ENCODE measurements around the gene TMTC4.
"Not testable (repeated sequence)": the region's sequence is repeated elsewhere in the genome, so short reads cannot be mapped to it uniquely, and the experiment has no call there.

Gene TMTC4

DNA sequence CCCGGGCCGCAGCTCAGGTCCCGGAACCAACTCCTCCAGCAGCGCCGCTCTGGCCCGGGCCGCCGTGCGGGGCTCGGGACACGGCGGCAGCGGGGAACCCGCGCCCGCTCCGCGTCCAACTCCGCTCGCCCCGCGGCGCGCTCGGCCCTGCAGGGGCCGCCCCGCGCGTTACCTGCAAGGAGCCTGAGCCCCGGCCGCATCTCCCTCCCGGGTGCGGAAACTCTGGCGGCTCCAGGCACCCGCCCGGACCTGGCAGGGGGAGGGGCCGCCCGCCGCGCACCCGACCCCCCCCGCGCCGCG lies at the start of gene TMTC4:
Gene TMTC4, minus strand, starts transcription at position 224 of the 300 bp plus-strand sequence. CDS start 4,433 bp downstream, outside the sequence.
- DNase-seq = no peak

- no peak for DNase-seq
These were observed 47.9 kb upstream of the TMTC4 start for GRCh38 chr13:100722517-100722916.

DNA sequence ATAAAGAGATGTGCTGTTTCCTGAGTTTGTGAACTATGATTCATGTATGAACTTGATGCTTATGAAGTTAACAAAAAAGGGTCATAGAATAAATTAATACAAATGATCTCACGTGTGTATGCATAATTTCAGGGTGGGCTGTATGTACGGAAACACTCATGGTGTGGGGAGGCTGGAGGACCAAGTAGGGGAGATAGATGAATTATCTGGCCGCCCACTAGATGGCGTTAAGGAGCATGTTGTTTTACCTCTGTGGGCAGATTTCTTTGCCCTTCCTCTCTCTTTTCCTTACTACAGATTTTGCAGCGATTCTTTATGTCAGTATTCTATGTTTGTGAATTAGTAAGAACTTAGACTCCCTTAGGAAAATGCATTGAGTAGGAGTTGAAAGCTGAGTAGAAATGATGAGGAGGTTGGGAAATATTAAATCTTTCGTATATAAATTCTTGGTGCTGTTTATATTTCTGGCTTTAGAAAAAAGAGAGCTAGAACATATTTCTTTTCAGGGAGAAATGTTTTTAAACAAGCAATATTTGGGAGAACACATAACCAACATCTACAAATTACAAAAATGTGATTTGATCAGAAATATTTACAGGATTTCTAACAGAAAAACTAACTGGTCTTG lies 47.4 kb upstream of the TMTC4 start:
- DNase-seq = peak in 1 of 2 donors; percentile 21

GRCh38 chr13:100715604-100716003 lies 41.0 kb upstream of the TMTC4 start:
- DNase-seq = no peak

DNA sequence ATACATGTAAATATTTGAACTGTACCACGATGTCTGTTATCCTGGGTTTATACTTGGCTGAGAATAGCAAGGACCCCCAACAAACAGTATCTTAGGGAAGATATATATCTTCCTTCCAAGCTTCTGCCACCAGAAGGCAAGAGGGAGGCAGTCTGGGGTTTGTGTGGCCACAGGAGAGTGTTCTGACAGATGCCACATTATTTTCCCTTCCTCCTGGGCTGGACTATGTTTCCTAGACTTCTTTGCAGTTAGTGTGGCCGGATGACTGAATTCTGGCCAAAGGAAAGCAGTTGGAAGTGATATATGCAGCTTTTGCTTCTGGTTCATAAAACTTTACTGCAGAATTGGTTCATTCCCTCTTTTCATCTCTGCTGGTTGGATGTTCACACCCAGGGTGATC lies 39.9 kb upstream of the TMTC4 start:
- no peak for DNase-seq

DNA sequence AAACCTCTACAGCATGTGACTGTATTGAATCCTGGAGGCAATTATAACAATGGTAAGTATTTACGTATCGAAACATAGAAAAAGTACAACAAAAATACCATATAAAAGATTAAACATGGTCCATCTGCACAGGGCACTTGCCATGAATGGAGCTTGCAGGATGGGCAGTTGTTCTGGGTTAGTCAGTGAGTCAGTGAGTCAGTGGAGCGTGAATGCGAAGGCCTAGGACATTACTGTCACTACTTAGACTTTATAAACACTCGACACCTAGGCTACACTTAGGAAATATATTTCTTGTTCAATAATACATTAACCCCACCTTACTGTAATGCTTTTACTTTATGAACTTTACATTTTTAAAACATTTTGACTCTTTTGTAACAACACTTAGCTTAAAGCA lies 35.6 kb upstream of the TMTC4 start:
- DNase-seq = no peak

- no peak for DNase-seq
These were observed 33.5 kb upstream of the TMTC4 start for GRCh38 chr13:100707818-100708740.

GRCh38 chr13:100698331-100698730 lies 23.7 kb upstream of the TMTC4 start:
- DNase-seq = not testable (repeated sequence)

DNA sequence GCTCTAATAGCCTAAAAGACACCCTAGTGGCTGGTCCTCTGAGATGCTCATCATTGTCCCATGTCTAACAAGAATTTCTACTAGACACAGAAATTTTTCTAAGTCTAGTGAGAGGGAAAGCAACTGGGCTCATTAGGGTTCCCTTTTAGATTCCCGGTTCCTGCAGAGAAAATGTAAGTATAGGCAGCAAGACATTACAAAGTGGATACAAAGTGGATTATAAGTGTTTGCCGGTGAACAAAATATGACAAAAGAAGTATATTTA lies 20.8 kb upstream of the TMTC4 start:
- no peak for DNase-seq

GRCh38 chr13:100694722-100695508 lies 20.3 kb upstream of the TMTC4 start:
- no peak for DNase-seq

DNA sequence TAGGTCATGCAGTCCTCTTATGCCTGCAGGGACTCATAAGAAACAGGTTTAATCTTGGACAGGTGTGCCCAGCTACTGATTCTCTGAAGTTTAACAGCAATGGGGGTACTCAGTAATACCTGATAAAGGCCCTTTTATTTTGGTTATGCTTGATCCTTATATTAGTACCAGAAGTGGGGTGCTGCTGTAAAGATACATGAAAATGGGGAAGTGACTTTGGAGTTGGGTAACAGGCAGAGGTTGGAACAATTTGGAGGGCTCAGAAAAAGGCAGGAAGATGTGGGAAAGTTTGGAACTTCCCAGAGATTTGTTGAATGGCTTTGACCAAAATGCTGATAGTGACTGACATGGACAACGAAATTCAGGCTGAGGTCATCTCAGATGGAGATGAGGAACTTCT lies 14.6 kb upstream of the TMTC4 start:
- DNase-seq = no peak

GRCh38 chr13:100680131-100680530 lies 5.5 kb upstream of the TMTC4 start:
- DNase-seq = peak in 1 of 2 donors; percentile 81

GRCh38 chr13:100677128-100677527 lies 2.5 kb upstream of the TMTC4 start:
- not testable (repeated sequence) for DNase-seq

DNA sequence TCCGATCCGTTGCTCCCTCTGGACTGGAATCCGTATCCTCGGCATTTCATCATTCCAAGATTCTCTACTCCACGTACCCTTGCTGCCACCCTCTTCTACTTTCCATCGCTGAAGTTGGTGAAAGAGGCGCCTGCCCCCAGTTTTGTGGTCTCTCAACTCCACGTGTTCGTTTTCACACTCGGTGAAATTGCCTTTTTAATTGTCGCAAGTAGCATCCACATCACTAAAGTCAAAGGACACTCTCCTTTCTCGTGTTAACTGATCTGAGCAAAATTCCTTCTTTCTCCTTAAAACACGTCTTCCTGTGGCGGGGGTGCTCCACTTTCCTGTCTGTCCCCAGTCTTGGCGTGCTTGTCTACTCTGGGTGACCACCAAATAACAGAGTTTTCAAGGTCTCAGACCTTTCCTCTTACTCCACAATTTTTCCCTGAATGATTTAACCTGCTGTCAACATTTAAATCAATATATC lies 1.1 kb upstream of the TMTC4 start:
- DNase-seq = no peak

DNA sequence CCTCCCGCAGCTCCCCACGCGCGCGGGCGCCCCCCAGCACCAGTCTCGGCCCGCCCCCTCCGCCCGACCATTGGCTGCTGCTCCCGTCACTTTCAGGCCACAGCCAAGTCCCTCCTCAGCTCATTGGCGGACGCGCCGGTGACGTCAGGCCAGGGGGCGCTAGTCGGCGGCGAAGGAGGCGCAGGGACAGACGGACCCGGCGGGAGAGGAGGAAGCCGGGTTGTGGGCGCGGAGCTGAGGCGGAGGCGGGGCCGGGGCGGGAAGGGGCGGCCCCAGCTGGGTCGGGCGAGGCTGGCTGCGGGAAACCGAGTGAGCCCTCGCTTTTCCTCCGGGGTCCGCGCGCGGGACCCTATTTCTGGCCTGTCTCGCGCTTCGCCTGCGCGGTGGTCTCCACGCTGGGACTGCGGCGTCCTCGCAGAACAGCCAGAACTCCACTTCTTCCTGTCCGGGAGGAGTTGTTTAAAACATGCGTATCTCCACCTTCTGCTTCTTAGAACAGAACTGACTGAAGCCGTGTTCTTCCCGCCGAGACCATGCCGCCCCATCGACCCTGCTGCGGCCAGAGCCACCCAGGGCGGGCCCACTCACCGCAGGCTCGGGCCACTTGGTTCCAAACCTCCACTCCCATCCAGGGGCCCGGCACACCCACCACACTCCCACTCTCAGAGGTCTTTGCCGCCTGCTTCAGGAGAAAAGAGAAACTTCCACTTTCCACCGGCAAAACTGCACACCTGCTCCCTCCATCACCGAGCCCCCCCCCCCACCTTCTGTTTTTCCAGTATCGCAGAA lies 471 bp upstream of the TMTC4 start:
- peak; percentile 95 to 96 for DNase-seq

GRCh38 chr13:100673713-100674571 lies 653 bp downstream of the TMTC4 start:
- DNase-seq = peak; percentile 19 to 83

- no peak for DNase-seq
These were observed 1.3 kb downstream of the TMTC4 start for GRCh38 chr13:100673376-100673712.

- no peak for DNase-seq
These were observed 3.0 kb downstream of the TMTC4 start for GRCh38 chr13:100671389-100672182.

DNA sequence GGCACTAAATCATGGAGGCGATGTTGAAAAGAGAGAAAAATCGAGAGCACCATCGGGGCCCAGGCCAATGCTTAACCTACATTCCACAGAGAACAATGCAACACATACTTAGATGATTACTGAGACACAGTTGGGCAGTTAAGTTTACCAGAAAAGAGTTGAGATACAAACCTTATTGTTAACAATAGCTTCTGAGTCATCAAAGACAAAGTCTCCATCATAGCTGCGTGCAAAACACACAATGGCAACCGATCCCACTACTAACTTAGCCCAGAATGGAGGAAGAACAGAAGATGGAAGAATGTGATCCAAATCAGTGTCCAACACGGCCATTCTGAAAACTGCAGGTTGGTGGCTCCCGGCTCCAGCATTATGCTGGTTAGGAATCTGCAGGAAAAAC lies 6.2 kb downstream of the TMTC4 start:
- no peak for DNase-seq

GRCh38 chr13:100667894-100668293 lies 6.7 kb downstream of the TMTC4 start:
- DNase-seq = no peak

DNA sequence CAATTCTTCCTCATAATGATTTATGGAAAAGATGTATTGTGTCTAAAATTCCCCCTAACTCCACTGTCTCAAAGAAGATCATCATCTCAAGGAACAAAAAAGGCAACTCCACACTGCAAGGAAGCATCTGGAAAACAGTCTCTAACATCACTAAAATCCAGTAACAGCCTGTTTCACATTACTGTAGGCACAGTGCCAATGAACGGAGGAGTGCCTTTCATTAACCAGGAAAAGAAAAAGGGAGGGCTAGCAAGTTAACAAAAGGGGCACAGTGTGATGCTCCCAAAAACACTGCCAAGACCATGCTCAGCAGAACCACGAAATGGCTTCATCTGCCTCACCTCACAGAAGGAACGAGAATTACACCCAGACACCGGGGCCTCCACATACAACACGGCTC lies 8.5 kb downstream of the TMTC4 start:
- DNase-seq = no peak
